HepG2 (cell line): Measurements from ENCODE around the gene SPSB2. TPM values are rescaled to one million over a fixed set of nuclear protein-coding genes. Genes with fewer than 3 reads are reported as not detected.

Experiments used
- ETV6 ChIP-seq: sonication (generic); formaldehyde crosslinking; conservative IDR thresholded peaks from 2 replicates; pipeline ENCODE4 v1.4.0; 2020; ENCODE audit warnings: missing genetic modification reagents
- ISL2 ChIP-seq: sonication (generic); formaldehyde crosslinking; IDR thresholded peaks from 2 replicates; pipeline ENCODE4 v1.5.0; 2020; ENCODE audit warnings: missing genetic modification reagents
- MBNL3 ChIP-seq: fragments of 250-450 bp; sonication (Bioruptor Pico); conservative IDR thresholded peaks from 2 replicates; pipeline ENCODE4 v1.8.0; 2022; ENCODE audit warnings: mild to moderate bottlenecking, inconsistent platforms
- MTA1 ChIP-seq: sonication (generic); formaldehyde crosslinking; IDR thresholded peaks from 2 replicates; pipeline ENCODE4 v1.4.0; 2020; ENCODE audit warnings: missing genetic modification reagents, mild to moderate bottlenecking, borderline replicate concordance
- MXD4 ChIP-seq: IDR thresholded peaks from 2 replicates; pipeline ENCODE4 v1.6.1; 2016; ENCODE audit warnings: mild to moderate bottlenecking, missing biosample characterization, missing genetic modification reagents
- PHF5A ChIP-seq: IDR thresholded peaks from one replicate; pipeline ENCODE4 v1.6.1; 2018; ENCODE audit warnings: low read depth, missing genetic modification reagents; ENCODE audit not compliant: unreplicated experiment
- POLR2A ChIP-seq, 2 experiments: IDR thresholded peaks; 2 replicates each; pipeline ENCODE4 v1.6.1; 2011; ENCODE audit warnings: low read depth in 2 of 2, low read length in 2 of 2, mild to moderate bottlenecking in 1 of 2, moderate library complexity in 1 of 2; ENCODE audit not compliant: insufficient read depth in 1 of 2
- PRMT3 ChIP-seq: sonication (generic); formaldehyde crosslinking; IDR thresholded peaks from 2 replicates; pipeline ENCODE4 v1.8.1; 2022; ENCODE audit warnings: low read depth, mild to moderate bottlenecking, moderate library complexity, missing genetic modification reagents, borderline replicate concordance
- RFXAP ChIP-seq: sonication (generic); formaldehyde crosslinking; IDR thresholded peaks from 2 replicates; pipeline ENCODE4 v1.4.0; 2020; ENCODE audit warnings: missing genetic modification reagents, borderline replicate concordance
- TP53 ChIP-seq: sonication (generic); formaldehyde crosslinking; conservative IDR thresholded peaks from 2 replicates; pipeline ENCODE4 v1.4.0; 2020; ENCODE audit warnings: missing genetic modification reagents
- ZNF17 ChIP-seq: sonication (generic); formaldehyde crosslinking; IDR thresholded peaks from 2 replicates; pipeline ENCODE4 v1.5.0; 2020; ENCODE audit warnings: mild to moderate bottlenecking, missing genetic modification reagents
- ZNF660 ChIP-seq: sonication (generic); formaldehyde crosslinking; IDR thresholded peaks from 2 replicates; pipeline ENCODE4 v1.5.1; 2020; ENCODE audit warnings: mild to moderate bottlenecking, low read depth, missing genetic modification reagents, borderline replicate concordance
- ZNF761 ChIP-seq: sonication (generic); formaldehyde crosslinking; conservative IDR thresholded peaks from 2 replicates; pipeline ENCODE4 v1.4.0; 2020; ENCODE audit warnings: mild to moderate bottlenecking, missing genetic modification reagents
- ZNF839 ChIP-seq: sonication (generic); formaldehyde crosslinking; IDR thresholded peaks from 2 replicates; pipeline ENCODE4 v1.4.0; 2020; ENCODE audit warnings: missing genetic modification reagents, mild to moderate bottlenecking, borderline replicate concordance
- polyA plus RNA-seq, 8 experiments: library from polyadenylated mRNA; depleted of rRNA in 3 of 8; stranded (reverse) in 7 of 8; unstranded in 1 of 8; fragments of >200 nt; fragmentation: Illumina TruSeq in 4 of 8; extraction: Trizol in 4 of 8; gene quantifications; 2 replicates each; pipeline versions ENCODE4 v1.2.1 to v1.2.3, GENCODE V29; 2011 to 2016; ENCODE audit warnings: low read depth in 4 of 8, missing spikeins in 1 of 8, mixed read lengths in 1 of 8; ENCODE audit not compliant: insufficient read depth in 1 of 8
- total RNA-seq, 5 experiments: library from RNA; depleted of rRNA; stranded (reverse); fragments of >200 nt; fragmentation: Illumina TruSeq; extraction: Trizol; gene quantifications; 2 replicates each; pipeline ENCODE4 v1.2.3, GENCODE V29; 2016; ENCODE audit warnings: low read depth in 1 of 5
- TF ChIP-seq, protein P1 (sequence below): sonication (generic); formaldehyde crosslinking; IDR thresholded peaks from 2 replicates; pipeline ENCODE4 v1.4.0; 2020; ENCODE audit warnings: missing genetic modification reagents, borderline replicate concordance
- TF ChIP-seq, protein P2 (sequence below): sonication (generic); formaldehyde crosslinking; IDR thresholded peaks from 2 replicates; pipeline ENCODE4 v1.8.0; 2022; ENCODE audit warnings: mild to moderate bottlenecking, missing genetic modification reagents
- TF ChIP-seq, protein P3 (sequence below): sonication (generic); formaldehyde crosslinking; IDR thresholded peaks from 2 replicates; pipeline ENCODE4 v1.4.0; 2020; ENCODE audit warnings: missing genetic modification reagents
- TF ChIP-seq, protein P4 (sequence below): sonication (generic); formaldehyde crosslinking; conservative IDR thresholded peaks from 2 replicates; pipeline ENCODE4 v1.4.0; 2020; ENCODE audit warnings: mild to moderate bottlenecking, missing genetic modification reagents, moderate library complexity

SPSB2 gene
- total and polyA plus RNA-seq, 2 of the 13 experiments (the other 11 are each of a cell fraction or from before 2014, with no cell fraction given) = 2.0 to 6.2 TPM

DNA sequence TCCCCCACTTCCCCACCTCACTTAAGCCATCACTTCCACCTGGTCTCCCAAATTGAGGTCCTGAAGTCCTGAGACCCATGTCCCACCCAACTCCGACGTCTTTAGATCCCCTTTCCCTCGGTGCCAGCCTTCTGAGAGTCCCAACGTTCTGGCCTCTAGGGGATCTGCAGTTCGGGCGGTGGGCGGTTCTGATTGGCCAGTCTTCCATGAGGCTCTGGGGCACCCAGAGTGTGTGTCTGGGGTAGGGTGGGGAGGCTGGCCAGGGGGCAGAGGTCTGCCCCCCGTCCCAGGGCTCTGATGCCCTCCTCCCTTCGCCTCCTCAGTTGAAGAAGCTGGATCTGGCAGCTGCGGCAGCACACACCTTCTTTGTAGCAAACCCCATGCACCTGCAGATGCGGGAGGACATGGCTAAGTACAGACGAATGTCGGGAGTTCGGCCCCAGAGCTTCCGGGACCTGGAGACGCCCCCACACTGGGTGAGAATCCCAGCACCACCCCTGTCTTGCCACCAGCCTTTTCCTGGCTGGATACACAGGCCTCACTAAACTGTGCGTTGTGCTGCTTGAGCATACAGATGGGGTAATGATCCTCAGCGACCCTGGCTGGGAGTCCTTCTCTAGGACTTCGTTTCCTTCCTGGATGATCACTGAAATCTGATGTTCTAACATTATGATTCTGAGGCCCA, 43.4 kb downstream of the SPSB2 start (continued):
- TF ChIP-seq, protein P1, sequence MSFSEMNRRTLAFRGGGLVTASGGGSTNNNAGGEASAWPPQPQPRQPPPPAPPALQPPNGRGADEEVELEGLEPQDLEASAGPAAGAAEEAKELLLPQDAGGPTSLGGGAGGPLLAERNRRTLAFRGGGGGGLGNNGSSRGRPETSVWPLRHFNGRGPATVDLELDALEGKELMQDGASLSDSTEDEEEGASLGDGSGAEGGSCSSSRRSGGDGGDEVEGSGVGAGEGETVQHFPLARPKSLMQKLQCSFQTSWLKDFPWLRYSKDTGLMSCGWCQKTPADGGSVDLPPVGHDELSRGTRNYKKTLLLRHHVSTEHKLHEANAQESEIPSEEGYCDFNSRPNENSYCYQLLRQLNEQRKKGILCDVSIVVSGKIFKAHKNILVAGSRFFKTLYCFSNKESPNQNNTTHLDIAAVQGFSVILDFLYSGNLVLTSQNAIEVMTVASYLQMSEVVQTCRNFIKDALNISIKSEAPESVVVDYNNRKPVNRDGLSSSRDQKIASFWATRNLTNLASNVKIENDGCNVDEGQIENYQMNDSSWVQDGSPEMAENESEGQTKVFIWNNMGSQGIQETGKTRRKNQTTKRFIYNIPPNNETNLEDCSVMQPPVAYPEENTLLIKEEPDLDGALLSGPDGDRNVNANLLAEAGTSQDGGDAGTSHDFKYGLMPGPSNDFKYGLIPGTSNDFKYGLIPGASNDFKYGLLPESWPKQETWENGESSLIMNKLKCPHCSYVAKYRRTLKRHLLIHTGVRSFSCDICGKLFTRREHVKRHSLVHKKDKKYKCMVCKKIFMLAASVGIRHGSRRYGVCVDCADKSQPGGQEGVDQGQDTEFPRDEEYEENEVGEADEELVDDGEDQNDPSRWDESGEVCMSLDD = no peak
- TF ChIP-seq ZNF761 (CRISPR knock-in tag) = no peak
- 0 out of 2 replicates have a peak, but pooled peaks have one; percentile 9 for TF ChIP-seq MXD4
- no peak for TF ChIP-seq ZNF17 (CRISPR knock-in tag)
- TF ChIP-seq, protein P2, sequence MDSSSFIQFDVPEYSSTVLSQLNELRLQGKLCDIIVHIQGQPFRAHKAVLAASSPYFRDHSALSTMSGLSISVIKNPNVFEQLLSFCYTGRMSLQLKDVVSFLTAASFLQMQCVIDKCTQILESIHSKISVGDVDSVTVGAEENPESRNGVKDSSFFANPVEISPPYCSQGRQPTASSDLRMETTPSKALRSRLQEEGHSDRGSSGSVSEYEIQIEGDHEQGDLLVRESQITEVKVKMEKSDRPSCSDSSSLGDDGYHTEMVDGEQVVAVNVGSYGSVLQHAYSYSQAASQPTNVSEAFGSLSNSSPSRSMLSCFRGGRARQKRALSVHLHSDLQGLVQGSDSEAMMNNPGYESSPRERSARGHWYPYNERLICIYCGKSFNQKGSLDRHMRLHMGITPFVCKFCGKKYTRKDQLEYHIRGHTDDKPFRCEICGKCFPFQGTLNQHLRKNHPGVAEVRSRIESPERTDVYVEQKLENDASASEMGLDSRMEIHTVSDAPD (CRISPR knock-in tag) = no peak
- TF ChIP-seq POLR2A (IDR thresholded peaks at IDR 0.05; ENCODE audit: insufficient read depth in 1 of 2, low read depth in 2 of 2, low read length in 2 of 2) = peak in 1 of 2 experiments; percentile 87; a peak in 2 of 4 replicates
- TF ChIP-seq MTA1 (CRISPR knock-in tag) = no peak
- peak; percentile 58 for TF ChIP-seq ISL2
- no peak for TF ChIP-seq ZNF660 (CRISPR knock-in tag)
- TF ChIP-seq MBNL3 (CRISPR knock-in tag) = no peak
- no peak for TF ChIP-seq ZNF839 (CRISPR knock-in tag)
- 0 out of 2 replicates have a peak, but pooled peaks have one; percentile 42 for TF ChIP-seq TP53 (CRISPR knock-in tag)
- TF ChIP-seq PRMT3 (CRISPR knock-in tag) = 0 out of 2 replicates have a peak, but pooled peaks have one; percentile 9
- TF ChIP-seq RFXAP (CRISPR knock-in tag) = peak; percentile 73; the same call in 1 of the 2 replicates
- TF ChIP-seq ETV6 (CRISPR knock-in tag) = no peak
- TF ChIP-seq PHF5A = no peak
- TF ChIP-seq, protein P3, sequence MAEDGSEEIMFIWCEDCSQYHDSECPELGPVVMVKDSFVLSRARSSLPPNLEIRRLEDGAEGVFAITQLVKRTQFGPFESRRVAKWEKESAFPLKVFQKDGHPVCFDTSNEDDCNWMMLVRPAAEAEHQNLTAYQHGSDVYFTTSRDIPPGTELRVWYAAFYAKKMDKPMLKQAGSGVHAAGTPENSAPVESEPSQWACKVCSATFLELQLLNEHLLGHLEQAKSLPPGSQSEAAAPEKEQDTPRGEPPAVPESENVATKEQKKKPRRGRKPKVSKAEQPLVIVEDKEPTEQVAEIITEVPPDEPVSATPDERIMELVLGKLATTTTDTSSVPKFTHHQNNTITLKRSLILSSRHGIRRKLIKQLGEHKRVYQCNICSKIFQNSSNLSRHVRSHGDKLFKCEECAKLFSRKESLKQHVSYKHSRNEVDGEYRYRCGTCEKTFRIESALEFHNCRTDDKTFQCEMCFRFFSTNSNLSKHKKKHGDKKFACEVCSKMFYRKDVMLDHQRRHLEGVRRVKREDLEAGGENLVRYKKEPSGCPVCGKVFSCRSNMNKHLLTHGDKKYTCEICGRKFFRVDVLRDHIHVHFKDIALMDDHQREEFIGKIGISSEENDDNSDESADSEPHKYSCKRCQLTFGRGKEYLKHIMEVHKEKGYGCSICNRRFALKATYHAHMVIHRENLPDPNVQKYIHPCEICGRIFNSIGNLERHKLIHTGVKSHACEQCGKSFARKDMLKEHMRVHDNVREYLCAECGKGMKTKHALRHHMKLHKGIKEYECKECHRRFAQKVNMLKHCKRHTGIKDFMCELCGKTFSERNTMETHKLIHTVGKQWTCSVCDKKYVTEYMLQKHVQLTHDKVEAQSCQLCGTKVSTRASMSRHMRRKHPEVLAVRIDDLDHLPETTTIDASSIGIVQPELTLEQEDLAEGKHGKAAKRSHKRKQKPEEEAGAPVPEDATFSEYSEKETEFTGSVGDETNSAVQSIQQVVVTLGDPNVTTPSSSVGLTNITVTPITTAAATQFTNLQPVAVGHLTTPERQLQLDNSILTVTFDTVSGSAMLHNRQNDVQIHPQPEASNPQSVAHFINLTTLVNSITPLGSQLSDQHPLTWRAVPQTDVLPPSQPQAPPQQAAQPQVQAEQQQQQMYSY = 0 out of 2 replicates have a peak, but pooled peaks have one; percentile 31
- TF ChIP-seq, protein P4, sequence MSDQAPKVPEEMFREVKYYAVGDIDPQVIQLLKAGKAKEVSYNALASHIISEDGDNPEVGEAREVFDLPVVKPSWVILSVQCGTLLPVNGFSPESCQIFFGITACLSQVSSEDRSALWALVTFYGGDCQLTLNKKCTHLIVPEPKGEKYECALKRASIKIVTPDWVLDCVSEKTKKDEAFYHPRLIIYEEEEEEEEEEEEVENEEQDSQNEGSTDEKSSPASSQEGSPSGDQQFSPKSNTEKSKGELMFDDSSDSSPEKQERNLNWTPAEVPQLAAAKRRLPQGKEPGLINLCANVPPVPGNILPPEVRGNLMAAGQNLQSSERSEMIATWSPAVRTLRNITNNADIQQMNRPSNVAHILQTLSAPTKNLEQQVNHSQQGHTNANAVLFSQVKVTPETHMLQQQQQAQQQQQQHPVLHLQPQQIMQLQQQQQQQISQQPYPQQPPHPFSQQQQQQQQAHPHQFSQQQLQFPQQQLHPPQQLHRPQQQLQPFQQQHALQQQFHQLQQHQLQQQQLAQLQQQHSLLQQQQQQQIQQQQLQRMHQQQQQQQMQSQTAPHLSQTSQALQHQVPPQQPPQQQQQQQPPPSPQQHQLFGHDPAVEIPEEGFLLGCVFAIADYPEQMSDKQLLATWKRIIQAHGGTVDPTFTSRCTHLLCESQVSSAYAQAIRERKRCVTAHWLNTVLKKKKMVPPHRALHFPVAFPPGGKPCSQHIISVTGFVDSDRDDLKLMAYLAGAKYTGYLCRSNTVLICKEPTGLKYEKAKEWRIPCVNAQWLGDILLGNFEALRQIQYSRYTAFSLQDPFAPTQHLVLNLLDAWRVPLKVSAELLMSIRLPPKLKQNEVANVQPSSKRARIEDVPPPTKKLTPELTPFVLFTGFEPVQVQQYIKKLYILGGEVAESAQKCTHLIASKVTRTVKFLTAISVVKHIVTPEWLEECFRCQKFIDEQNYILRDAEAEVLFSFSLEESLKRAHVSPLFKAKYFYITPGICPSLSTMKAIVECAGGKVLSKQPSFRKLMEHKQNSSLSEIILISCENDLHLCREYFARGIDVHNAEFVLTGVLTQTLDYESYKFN = no peak; the same call in 1 of the 2 replicates
